HEK293 (cell line): Measurements from ENCODE around the gene HIVEP2.

ENCODE experiments used
- ATF2 ChIP-seq: fragments of 450-650 bp; formaldehyde crosslinking; IDR thresholded peaks from 2 replicates; pipeline ENCODE4 v1.5.1; 2016; ENCODE audit warnings: missing biosample characterization, missing genetic modification characterization, low read depth
- PRDM4 ChIP-seq: fragments of 450-650 bp; formaldehyde crosslinking; IDR thresholded peaks from 2 replicates; pipeline ENCODE4 v1.5.1; 2017; ENCODE audit warnings: missing biosample characterization, missing genetic modification characterization
- REST ChIP-seq: fragments of 450-650 bp; formaldehyde crosslinking; IDR thresholded peaks from 2 replicates; pipeline ENCODE4 v1.5.1; 2016; ENCODE audit warnings: missing biosample characterization, missing genetic modification characterization
- ZNF660 ChIP-seq: fragments of 450-650 bp; IDR thresholded peaks from 2 replicates; pipeline ENCODE4 v1.5.1; 2018; ENCODE audit warnings: missing biosample characterization, mild to moderate bottlenecking, missing genetic modification characterization
- TF ChIP-seq, protein P1 (sequence below): sonication (generic); formaldehyde crosslinking; IDR thresholded peaks from 2 replicates; pipeline ENCODE4 v1.8.1; 2022; ENCODE audit warnings: mild to moderate bottlenecking, moderate library complexity, missing genetic modification reagents

DNA sequence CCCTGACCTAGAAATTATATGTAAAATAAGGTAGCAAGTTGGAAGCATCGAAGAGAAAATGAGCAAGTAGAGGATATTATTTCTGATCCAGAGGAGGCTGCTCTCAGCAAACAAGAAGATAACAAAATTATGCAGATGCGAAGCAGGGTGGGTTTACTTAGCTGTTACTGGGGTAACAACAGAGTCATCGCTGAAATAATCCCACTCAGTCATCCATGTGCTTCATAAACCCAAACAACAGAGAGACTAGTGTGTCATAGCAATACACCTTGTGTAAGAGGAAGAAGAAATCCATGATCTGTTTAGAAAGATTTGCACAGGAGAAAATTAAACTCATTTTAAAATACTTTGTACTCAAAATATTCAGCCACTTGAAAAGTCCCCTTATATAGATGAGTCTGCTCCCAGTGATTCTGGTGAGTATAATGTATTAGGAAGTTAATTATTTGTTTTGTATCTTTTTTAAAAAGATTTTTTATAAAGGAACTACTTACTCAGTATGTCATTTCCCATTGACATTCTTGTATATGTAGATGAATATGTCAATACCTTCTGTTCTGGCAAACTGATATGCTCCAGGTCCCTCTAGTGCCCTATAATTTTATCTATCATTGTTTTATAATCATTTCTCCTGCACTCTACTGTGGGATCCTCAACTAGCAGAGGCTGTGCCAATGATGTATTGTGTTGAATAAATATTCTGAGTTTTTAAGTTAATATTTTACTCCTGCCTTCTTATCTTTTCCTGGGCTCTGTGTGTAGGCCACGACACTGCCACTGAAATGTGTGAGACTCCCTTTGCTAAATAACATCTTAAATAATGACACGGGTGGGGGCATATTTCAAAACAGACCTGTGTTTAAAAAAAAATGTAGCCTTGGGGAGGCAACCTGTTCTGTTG lies 8.6 kb upstream of the HIVEP2 start:
- no peak for TF ChIP-seq ATF2
- no peak for TF ChIP-seq ZNF660 (tag by site-specific recombination)
- TF ChIP-seq REST = no peak
- no peak for TF ChIP-seq PRDM4 (tag by site-specific recombination)
- TF ChIP-seq, protein P1, sequence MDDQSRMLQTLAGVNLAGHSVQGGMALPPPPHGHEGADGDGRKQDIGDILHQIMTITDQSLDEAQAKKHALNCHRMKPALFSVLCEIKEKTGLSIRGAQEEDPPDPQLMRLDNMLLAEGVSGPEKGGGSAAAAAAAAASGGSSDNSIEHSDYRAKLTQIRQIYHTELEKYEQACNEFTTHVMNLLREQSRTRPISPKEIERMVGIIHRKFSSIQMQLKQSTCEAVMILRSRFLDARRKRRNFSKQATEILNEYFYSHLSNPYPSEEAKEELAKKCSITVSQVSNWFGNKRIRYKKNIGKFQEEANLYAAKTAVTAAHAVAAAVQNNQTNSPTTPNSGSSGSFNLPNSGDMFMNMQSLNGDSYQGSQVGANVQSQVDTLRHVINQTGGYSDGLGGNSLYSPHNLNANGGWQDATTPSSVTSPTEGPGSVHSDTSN (CRISPR knock-in tag) = no peak
